Hypothalamus (tissue), 51 donors: ENCODE measurements around the gene ECHS1.

Experiments used
- DNase-seq, 51 donors: peaks; one replicate each; lab custom pipeline; 2025; lab: John Stamatoyannopoulos, UW

Gene ECHS1

DNA sequence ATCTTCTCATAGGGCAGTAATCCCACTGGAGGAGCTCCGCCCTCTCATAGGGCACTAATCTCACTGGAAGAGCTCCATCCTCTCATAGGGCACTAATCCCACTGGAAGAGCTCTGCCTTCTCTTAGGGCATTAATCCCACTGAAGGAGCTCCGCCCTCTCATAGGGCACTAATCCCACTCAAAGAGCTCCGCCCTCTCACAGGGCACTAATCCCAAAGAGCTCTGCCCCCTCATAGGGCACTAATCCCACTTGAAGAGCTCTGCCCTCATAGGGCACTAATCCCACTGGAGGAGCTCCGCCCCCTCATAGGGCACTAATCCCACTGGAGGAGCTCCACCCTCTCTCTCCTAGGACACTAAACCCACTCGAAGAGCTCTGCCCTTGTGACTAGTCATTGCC, 11.9 kb downstream of the ECHS1 start:
- DNase-seq: no peak

DNA sequence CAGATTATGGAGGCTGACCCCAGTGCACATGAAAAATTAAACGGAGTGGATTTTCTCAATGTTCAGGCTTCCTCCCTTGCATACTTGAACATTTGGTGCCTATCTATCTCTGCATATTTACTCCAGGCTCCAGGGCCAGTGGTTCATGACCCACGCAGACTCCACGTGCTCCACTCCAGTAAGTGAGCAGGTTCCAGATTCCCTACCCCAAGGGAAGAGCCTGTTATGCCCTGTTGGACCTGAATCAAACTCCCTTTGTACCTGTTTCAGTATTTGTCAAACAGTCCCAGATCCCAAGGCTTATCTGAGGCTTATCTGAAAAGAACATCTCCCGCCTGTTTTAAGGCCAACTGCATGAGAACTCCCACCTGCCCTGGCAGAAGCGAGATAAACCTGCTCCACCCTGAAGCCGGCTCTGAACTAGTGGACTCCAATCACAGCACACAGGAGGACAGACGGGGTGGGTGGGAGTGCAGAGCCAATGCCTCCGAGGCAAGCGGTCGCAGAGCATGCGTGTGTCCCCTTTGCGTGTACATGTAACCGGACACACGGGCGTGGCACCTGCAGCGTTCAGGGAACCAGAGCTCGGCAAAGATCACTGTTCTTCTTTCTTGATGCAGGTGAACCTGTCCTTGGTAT, 13.1 kb downstream of the ECHS1 start:
- DNase-seq: no peak

DNA sequence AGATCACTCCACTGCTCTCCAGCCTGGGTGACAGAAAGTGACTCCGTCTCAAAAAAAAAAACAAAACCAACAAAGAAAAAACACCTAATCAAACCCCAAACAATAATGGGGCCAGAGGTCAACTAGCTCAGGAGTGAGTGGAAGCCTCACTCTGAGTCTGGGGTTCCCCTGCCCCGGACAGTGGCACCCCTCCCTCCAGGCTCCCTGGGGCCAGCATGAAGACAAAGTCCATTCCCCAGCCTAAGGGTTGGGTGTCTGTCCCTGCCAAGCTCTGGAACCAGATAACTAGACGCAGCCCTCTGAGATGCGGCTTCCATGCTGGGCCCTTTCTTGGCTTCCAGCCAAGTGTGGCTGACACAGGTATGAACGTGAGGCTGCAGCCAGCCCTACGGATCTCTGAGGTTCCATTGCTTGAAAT, 13.6 kb downstream of the ECHS1 start:
- no peak for DNase-seq

DNA sequence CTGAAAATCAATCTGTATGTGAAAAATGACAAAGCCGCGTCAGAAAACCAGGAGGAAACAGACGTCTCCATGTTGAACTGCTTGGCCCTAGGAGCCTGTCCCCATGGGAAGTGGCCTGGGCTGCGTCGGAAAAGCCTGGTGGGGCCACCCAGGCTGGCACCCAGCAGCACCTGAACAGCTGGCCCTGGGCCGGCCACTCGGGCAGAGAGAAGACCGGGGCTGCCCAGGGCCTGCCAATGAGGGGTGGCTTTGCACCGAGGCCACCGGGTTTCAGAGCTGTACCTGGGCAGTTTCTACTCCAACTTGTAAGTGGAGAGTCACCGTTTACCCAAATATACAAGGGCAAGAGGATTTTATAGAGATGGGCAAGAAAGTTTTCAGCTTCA, 14.2 kb downstream of the ECHS1 start:
- no peak for DNase-seq

DNA sequence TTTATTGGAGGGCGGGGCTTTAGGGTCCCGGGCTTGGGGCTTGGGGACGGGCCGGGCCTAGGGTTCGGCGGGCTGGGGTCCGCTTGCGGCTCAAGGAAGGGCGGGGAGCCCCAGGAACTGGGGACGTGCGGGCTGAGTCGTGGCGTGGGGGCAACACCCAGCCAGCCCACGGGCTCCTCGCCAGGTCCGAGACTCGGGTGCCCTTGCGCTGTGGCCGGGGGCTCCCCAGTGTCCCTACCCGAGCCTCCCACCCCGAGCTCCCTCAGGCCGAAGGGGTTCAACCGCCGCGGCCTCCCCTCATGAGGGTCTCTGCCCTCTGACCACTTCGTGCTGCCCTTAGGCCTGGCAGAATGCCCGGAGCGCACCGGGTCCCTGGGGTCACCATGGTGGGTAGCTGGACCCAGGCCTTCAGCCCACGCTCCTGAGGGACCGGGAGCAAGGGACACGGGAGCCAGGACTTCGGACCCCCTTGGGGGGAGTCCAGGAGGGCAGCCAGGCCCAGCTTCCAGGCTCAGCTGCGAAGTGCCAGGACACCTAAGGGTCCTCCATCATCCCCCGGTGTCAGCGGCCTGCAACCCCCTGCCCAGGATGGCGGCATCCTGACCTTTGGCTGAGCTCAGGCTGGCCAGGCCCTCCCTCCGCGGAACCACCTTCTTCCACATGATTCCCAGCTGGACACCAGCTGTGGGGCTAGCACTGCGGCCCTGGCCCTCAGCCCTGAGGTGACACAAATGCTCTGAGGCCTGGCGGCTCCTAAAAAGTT, 14.8 kb downstream of the ECHS1 start:
- no peak for DNase-seq

DNA sequence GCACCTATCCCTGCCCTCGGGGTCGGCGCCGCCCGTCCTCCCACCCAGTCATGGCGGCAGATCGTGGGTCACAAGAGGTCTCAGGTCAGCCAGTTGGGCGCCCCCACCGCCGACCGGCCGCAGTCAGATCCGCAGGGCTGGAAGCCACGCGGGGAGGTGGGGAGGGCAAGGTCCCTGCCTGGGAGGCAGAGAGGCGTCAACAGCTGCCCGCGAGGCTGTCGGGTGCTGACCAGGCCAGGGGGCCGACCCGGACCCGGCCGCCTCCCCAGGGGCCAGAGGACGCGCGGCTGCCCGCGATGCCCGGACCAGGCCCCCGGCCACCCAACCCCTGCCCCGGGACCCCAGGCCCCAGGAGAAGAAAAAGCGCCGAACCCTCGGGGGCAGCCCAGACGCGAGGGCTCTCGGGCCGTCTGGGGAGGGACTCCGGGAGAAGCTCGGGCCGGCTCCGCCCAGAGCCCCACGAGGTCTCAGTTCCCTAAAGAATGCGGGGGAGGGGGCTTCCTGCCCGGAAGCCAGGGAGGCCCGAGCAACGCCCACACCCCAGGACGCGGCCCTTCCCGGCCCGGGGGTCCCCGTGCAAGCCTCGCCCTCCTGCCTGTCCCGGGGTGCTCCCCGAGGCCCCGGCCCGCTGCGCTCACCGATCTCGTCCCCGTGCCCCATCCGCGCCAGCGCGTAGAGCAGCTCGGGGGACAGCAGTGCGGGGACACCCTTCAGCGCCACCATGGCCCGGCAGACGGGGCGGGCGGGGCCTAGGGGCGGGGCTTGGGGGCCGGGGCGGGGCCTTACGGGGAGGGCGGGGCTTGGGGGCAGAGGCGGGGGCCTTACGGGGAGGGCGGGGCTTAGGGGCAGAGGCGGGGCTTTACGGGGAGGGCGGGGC, 15.6 kb downstream of the ECHS1 start, which contains the start of gene FUOM:
FUOM (minus strand) TSS at position 735 of the 877 bp plus-strand sequence; CDS start at position 723, 12 bp downstream.
- DNase-seq: peak in 10 of 51 donors; percentile 8 to 47 (median 28)

DNA sequence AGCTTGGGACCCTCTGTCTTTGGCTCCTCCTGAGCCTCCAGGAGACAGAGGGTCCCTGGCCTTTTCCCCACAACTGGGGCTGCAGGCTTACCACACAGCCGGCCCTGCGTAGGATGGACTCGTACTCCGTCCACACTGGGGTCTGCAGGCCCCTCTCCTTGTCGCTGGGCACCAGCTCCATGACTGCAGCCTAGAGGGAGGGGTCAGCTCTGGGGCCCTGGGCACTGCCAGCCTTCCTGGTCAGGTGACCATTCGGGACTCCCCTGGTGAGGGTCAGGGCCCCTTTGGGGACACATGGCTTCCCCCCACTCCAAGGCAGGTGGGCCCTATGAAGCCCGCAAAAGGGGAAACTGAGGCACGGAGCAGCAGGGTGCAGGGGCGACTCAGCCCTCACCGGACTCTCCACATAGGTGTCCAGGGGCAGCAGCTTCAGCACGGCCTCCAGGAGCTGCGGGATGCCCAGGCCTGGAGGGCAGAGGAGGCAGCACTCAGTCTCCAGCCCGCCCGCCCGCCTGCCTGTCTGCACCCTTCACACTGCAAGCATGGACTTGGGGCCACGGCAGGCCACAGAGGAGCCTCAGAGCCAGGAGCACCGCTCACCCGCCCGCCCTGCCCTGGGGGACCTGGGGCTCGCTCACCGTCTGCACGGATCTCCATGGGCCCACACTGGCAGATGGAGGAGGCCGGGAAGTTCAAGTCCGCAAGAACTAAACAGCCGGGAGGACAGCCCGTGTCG, 16.4 kb downstream of the ECHS1 start:
- no peak for DNase-seq

DNA sequence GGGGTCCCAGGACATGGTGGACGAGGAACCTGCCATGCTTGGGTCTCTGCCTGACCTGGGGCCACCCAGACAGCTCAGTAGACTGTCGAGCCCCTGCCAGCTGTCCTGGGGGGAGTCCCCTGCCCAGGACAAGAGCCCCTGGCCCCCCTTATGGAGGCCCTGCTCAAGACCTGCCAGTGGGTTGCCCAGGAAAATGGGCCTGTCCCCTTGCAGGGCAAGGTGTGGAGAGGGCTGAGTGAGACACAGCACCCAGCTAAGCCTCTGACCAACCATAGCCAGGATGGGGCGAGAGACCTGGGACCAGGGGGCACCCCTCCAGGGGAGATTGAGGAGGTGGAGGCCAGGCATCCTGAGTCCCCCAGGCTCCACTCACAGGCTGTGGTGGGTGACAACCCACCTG, 17.2 kb downstream of the ECHS1 start:
- DNase-seq: no peak

DNA sequence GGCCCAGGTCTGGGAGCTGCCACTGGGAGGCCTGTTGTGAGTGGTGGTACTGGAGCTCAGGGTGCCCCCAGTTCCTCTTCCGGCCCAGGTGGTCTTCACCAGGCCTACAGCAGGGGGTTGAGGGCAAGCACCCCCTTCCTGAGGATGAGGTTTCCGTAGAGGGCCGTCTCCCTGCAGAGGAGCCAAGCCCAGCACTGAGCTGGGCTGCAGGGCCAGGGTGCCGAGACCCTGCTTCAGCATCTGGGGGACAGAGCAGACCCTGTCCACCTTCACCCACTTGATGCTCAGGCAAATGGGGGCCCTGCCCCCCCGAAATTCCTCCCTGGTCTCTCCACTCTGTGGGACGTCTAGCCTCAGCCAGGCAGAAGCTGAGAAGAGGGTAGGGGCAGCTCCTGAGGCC, 17.9 kb downstream of the ECHS1 start:
- DNase-seq: no peak

DNA sequence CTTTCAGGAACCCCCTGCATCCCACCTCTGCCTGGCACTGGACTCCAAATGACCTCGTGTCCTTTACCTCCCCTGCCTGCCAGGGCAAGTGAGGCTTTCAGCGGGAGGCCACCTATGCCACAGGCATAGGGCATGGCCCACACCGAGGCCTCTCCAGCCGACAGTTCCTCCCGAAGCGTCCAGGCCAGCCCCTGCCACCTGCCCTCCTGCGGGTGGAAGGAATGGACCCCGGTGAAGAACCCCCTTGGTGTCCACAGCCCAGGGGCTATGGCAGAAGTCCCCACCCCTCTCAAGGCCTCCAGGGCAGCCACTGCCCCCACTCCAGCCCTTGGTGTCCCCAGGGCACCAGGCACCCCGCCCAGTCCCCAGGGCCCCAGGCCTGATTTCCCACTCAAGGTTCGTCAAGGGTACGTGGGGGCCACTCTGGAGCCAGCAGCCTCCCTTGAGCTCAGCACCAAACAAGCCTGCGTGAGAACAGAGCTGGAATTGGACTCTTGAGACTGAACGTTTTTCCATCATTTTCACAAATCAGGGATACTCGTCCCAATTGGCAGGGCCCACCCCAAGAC, 18.4 kb downstream of the ECHS1 start:
- DNase-seq: no peak

DNA sequence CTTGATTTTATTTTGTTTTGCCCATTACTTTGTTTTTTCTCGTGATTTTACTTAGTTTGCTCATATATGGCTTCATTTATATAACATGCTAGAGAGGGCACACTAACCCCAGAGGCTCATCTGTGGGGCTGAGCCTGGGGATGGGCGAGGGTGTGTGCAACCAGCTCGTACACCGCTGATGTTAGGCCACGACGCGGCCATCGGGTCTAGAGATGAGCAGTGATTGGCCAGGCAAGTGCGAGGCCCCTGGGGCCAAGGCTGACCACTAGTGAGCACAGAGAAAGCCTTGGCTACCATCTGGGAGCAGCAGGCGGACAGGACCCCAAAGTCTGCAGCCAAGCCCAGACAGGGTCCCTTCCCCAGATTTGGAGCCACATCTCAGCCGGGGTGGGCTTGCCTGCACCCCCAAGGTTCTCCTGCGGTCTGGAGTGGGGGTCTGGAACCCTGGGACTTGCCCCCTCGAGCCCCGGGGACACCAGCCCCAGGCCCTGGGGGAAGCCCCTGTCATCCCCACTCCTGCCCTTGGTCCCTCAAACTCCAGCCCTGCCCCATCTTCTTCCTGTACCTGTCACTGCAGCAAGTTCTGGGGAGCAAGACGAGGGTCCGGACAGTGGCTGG, 19.1 kb downstream of the ECHS1 start:
- DNase-seq: no peak

DNA sequence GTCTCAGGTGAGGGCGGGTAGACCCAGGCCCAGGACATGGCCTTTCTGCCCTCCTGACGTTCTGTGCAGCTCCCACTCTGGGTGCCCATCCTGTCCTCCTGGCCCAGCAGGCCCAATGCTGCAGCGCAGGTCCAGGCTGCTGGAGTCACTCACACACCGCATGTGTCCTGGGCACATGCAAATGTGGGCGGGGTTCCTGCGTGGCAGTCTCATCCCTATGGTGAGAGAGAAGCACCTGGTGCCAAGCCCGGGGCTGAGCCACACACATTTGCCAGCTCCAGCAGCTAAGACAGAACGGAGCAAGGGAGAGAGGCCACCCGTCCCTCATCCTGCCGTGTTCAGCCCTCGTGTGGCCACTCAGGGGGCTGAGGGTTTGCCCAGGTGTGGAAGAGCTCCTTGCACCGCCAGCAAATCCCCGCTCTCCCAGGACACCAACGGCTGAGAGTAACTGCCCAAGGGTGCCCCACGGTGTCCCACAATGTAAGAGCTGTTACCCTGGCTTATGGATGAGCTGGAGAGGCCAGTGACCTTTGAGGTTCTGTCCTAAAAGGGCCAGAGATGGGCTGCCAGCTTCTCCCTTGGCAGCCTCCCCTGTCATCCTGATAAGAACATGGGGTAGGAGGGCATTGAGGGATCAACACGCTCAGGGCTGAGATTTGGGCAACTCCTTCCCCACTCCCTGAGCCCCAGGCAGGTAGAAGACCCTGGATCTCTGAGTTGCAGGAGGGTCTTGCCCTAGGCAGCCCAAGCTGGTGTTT, 19.8 kb downstream of the ECHS1 start:
- no peak for DNase-seq

DNA sequence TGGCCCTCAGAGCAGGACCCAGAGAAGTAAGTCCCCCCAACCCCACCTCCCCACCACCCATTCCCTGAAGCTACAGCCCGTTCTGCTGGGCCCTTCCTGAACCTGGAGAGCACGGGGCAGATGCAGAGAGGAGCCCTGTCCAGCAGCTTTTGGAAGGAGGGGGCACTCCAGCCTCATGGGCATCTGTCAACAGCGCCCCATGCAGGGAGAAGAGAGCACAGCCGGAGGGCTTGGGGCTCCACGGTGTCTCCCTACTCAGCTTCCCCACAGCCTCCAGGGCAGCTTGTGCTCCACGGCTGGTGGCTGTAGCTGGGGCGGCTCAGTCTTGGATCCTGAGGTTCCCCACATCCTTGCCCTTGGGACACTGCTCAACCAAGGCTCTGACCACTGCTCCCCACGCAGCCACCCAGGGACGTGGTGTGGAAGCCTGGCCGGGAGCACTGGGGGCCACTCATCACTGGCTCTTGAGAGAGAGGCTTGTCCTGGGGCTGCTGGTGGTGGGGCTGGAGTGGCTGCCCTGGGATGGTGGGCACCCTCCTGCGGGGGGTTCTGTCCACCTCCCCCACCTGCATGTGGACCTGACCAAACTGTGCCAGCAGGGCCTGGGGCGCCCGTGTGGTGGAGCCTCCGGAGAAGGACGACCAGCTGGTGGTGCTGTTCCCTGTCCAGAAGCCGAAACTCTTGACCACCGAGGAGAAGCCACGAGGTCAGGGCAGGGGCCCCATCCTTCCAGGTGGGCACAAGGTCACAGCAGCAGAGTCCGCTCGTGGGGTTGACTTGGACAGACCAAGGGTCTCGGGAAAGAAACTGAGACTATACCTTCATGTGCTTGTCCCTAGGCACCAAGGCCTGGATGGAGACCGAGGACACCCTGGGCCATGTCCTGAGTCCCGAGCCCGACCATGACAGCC, 21.5 kb downstream of the ECHS1 start:
- DNase-seq: no peak

DNA sequence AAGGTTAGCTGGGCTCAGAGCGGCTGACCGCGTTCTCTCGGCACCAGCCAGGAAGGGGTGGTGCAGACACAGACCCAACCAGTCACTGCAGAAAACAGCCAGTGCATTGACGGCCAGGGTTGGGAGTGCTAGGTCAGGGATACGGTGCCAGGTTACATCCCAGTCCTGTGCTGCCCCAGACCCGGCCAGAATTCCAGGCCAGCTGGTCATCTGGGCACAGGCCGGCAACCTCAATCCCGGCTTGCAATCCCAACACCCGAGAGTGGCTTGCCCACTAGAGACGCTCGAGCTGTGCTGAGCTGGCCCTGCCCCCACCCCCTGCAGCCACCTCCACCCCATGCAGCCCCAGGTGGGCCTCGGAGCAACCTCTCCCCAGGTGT, 22.2 kb downstream of the ECHS1 start:
- DNase-seq: no peak

DNA sequence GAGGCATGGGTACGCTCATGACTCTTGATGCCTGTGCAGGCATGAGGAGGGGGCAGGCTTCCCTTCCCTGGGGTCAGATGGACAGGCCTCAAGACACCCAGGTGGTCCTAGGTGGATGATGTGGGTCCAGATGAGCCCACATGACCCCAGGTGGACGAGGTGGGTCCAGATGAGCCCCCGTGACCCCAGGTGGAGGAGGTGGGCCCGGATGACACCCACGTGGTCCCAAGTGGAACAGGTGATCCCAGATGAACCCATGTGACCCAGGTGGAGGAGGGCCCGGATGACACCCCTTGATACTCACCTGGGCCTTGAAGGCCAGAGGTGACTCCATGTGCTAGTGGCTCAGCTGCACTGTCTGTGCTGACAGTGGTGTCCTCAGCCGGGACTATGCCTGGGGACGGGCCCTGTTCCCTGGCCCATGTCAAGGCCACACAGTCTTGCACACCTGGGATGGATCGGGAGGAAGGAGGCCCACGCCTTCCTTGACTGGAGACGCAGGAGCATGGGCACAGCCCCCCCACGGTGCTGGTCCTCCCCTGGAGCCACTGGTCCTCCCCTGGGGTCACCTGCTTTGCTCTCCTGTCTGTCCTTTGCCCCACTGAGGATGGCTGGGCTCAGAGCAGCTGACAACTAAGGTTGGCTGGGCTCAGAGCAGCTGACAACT, 22.7 kb downstream of the ECHS1 start:
- DNase-seq: no peak

DNA sequence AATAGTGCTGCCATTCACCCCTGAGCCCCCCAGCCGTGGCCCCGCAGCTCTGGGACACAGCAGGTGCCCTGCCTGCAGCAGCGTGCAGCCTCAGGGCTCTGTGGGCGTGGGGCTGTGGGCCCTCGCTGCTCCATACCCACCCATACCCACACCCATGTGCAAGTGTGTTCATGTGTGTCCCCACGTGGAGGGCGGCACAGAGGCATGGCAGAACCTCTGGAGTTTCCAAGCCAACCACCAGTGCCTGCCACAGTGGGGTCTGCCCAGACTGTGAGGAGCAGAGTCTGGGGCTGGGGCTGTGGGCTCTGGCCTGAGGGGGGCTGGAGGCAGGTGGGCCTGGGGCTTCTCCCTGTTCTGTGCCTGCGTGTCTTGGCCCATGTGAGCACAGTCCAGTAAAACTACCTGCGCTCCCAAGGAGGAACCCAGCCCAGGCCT, 23.6 kb downstream of the ECHS1 start:
- no peak for DNase-seq

DNA sequence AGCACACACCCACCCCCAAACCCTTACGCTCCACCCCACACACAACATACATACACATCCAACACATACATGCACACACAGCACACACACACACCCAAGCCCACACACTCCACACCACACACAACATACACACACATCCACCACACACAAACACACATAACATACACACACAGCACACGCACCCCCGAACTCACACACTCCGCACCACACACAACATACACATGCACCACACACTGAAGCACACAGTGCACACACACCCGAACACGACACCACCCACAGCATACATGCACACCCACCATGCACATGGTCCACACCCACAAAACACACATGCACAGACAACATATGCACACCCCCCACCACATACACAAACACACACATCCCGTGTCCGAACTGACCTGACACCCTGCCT, 24.0 kb downstream of the ECHS1 start:
- DNase-seq: no peak
